OCI-LY7 (cell line): ENCODE data around the gene SEC24B. TPM values are rescaled to one million over a fixed set of nuclear protein-coding genes. Genes with fewer than 3 reads are reported as not detected.

Source experiments
- BruUV-seq: library from RNA; stranded (reverse); fragments of 400-500 nt; replicated peaks from 2 replicates; lab custom pipeline; 2021; lab: Mats Ljungman, UMichigan
- CTCF ChIA-PET: fragments of 300-600 bp; sonication (Branson Sonifier 250); formaldehyde crosslinking; loops from one replicate; lab custom pipeline; 2022; ENCODE audit warnings: antibody characterized with exemption; ENCODE audit not compliant: unreplicated experiment; lab: Charles Lee
- POLR2A ChIA-PET: fragments of 300-600 bp; sonication (Branson Sonifier 250); formaldehyde crosslinking; loops from one replicate; lab custom pipeline; 2022; ENCODE audit warnings: antibody characterized with exemption; lab: Charles Lee
- DNase-seq: peaks from one replicate; pipeline ENCODE4 v3.0.0-alpha.2; 2015; ENCODE audit warnings: low spot score
- H2AFZ ChIP-seq: fragments of 200-600 bp; sonication (generic), shearing (Covaris generic); 2 replicates; pipeline ENCODE4 v1.6.1; 2014; ENCODE audit warnings: mild to moderate bottlenecking, antibody characterized with exemption, low read length, moderate library complexity
- H3K27ac ChIP-seq: fragments of 200-600 bp; sonication (generic); 2 replicates; pipeline ENCODE4 v1.5.1; 2014; ENCODE audit warnings: mixed run types, low read depth, mild to moderate bottlenecking, moderate library complexity, low read length, inconsistent platforms; ENCODE audit not compliant: poor library complexity, severe bottlenecking
- H3K36me3 ChIP-seq: fragments of 200-600 bp; sonication (generic); 2 replicates; pipeline ENCODE4 v1.6.1; 2014; ENCODE audit warnings: mild to moderate bottlenecking, antibody characterized with exemption, low read length, moderate library complexity, mixed read lengths; ENCODE audit not compliant: insufficient read depth
- H3K4me1 ChIP-seq: fragments of 200-600 bp; sonication (generic); 2 replicates; pipeline ENCODE4 v1.5.1; 2014; ENCODE audit warnings: mild to moderate bottlenecking, low read length; ENCODE audit not compliant: insufficient read depth, poor library complexity, severe bottlenecking
- H3K4me2 ChIP-seq: fragments of 200-600 bp; sonication (generic); 2 replicates; pipeline ENCODE4 v1.6.1; 2014; ENCODE audit warnings: mild to moderate bottlenecking, low read length
- H3K4me3 ChIP-seq: fragments of 200-600 bp; sonication (generic); 2 replicates; pipeline ENCODE4 v1.5.1; 2014; ENCODE audit warnings: mild to moderate bottlenecking, low read depth, low read length; ENCODE audit not compliant: poor library complexity, severe bottlenecking
- H3K79me2 ChIP-seq: fragments of 200-600 bp; sonication (generic); 2 replicates; pipeline ENCODE4 v1.6.1; 2016; ENCODE audit warnings: low read depth, mild to moderate bottlenecking, low read length, moderate library complexity, mixed read lengths; ENCODE audit not compliant: insufficient read depth
- H3K9me2 ChIP-seq: fragments of 200-600 bp; sonication (generic); 2 replicates; pipeline ENCODE4 v1.6.1; 2016; ENCODE audit warnings: mild to moderate bottlenecking, low read length, mixed read lengths; ENCODE audit not compliant: insufficient read depth
- H3K9me3 ChIP-seq: fragments of 200-600 bp; sonication (generic); 2 replicates; pipeline ENCODE4 v1.6.1; 2014; ENCODE audit warnings: mild to moderate bottlenecking, mixed run types, low read length, mixed read lengths
- H4K20me1 ChIP-seq: fragments of 200-600 bp; sonication (generic); 2 replicates; pipeline ENCODE4 v1.6.1; 2014; ENCODE audit warnings: mild to moderate bottlenecking, antibody characterized with exemption, low read length, moderate library complexity, mixed read lengths; ENCODE audit not compliant: insufficient read depth
- CTCF ChIP-seq: fragments of 200-600 bp; sonication (generic); conservative IDR thresholded peaks from 2 replicates; pipeline ENCODE4 v1.5.1; 2014; ENCODE audit warnings: mild to moderate bottlenecking, antibody characterized with exemption, low read length, moderate library complexity, mixed read lengths
- EZH2phosphoT487 ChIP-seq: fragments of 200-600 bp; sonication (generic); IDR thresholded peaks from 2 replicates; pipeline ENCODE4 v1.6.1; 2018; ENCODE audit warnings: low read depth, borderline replicate concordance, mild to moderate bottlenecking, mixed run types, antibody characterized with exemption, low read length, moderate library complexity, mixed read lengths
- intact Hi-C: fragments of 100-400 bp; cut with micrococcal nuclease; formaldehyde crosslinking; loops from one replicate; pipeline ENCODE4 v1.10.0; 2022; ENCODE audit not compliant: unreplicated experiment
- total RNA-seq, 2 experiments: library from RNA; depleted of rRNA in 1 of 2; stranded (reverse); fragments of >200 nt in 1 of 2; shearing (Covaris generic) in 1 of 2; gene quantifications; 2 replicates each; pipeline ENCODE4 v1.2.3, GENCODE V29; 2014 to 2022

The SEC24B gene
- total RNA-seq, 2 experiments from 2014 or later = 13.1 to 26.3 TPM

GRCh38 chr4:109418588-109418987 lies 15.0 kb upstream of the SEC24B start:
- Histone ChIP-seq H2AFZ (no peak overlapping the region), H3K9me3 (no peaks in the 10 kb centered on the region), H3K9me2 (no peaks in the 10 kb centered on the region), H3K4me1 (no peaks in the 10 kb centered on the region), H3K36me3 (no peaks in the 10 kb centered on the region), H3K79me2 (no peaks in the 10 kb centered on the region), H4K20me1 (no peaks in the 10 kb centered on the region), H3K27ac (no peak overlapping the region), H3K4me3 (no peak overlapping the region), H3K4me2 (no peak overlapping the region)
- no peak for DNase-seq
- intact Hi-C loops = no loop called here
- ChIA-PET CTCF (no interaction called here), POLR2A (interaction anchor here (0.6 kb wide), 4 partner anchors 66 to 602 kb away, joined by 3 to 4 read pairs (median 3); partner anchors contain the start of gene CFI)
- no TSS peak for BruUV-seq
- no peak for TF ChIP-seq CTCF
- TF ChIP-seq EZH2phosphoT487 = no peak

GRCh38 chr4:109419679-109420078 lies 13.9 kb upstream of the SEC24B start:
- no peak for TF ChIP-seq CTCF
- TF ChIP-seq EZH2phosphoT487 = no peak
- no peaks in the 10 kb centered on the region for H3K9me2 ChIP-seq
- ChIA-PET CTCF (no interaction called here), POLR2A (interaction anchor here (0.6 kb wide), 1 partner anchor 1061 kb away, joined by 3 read pairs; no protein-coding TSS in a partner anchor)
- intact Hi-C loops = loop anchor here (5.0 kb wide), 1 partner anchor 1098 kb away; no protein-coding TSS in a partner anchor
- no TSS peak for BruUV-seq
- no peaks in the 10 kb centered on the region for H4K20me1 ChIP-seq
- no peak for DNase-seq
- H3K79me2 ChIP-seq = no peaks in the 10 kb centered on the region
- H3K27ac ChIP-seq = no peak overlapping the region
- H3K36me3 ChIP-seq = no peaks in the 10 kb centered on the region
- no peak overlapping the region for H3K4me3 ChIP-seq
- H2AFZ ChIP-seq = no peak overlapping the region
- H3K9me3 ChIP-seq = no peaks in the 10 kb centered on the region
- peaks cover 8% of the 10 kb centered on the region for H3K4me1 ChIP-seq
- H3K4me2 ChIP-seq = no peak overlapping the region

- H3K4me3 ChIP-seq = no peak overlapping the region
- H3K9me2 ChIP-seq = no peaks in the 10 kb centered on the region
- POLR2A ChIA-PET = interaction anchor here (0.6 to 2.0 kb wide), 7 partner anchors 13 to 398 kb away, joined by 3 to 7 read pairs (median 3); no protein-coding TSS in a partner anchor
- H3K36me3 ChIP-seq = no peaks in the 10 kb centered on the region
- no peak overlapping the region for H2AFZ ChIP-seq
- no peak overlapping the region for H3K4me2 ChIP-seq
- H3K79me2 ChIP-seq = no peaks in the 10 kb centered on the region
- TF ChIP-seq CTCF (no peak), EZH2phosphoT487 (no peak)
- BruUV-seq = no TSS peak
- H3K9me3 ChIP-seq = no peaks in the 10 kb centered on the region
- CTCF ChIA-PET = no interaction called here
- H3K27ac ChIP-seq = no peak overlapping the region
- peaks cover 9% of the 10 kb centered on the region for H3K4me1 ChIP-seq
- no peaks in the 10 kb centered on the region for H4K20me1 ChIP-seq
- DNase-seq = peak; percentile 37
- intact Hi-C loops = loop anchor here (5.0 kb wide), 1 partner anchor 1093 kb away; no protein-coding TSS in a partner anchor
Measured at GRCh38 chr4:109424093-109424841, 9.3 kb upstream of the SEC24B start.
